Vagina (tissue), 2 donors: ENCODE data around the gene SHC1.

Experiments
- POLR2A ChIP-seq, 2 donors: fragments of 450-650 bp; IDR thresholded peaks; one replicate each; pipeline ENCODE4 v1.6.1; 2017; ENCODE audit warnings: antibody characterized with exemption in 2 of 2, mild to moderate bottlenecking in 2 of 2, moderate library complexity in 2 of 2
- TF ChIP-seq, protein P1 (sequence below), 3 experiments: fragments of 450-650 bp in 2 of 3; fragments of 200-600 bp in 1 of 3; sonication (generic) in 1 of 3; IDR thresholded peaks; one replicate each; pipeline ENCODE4 v1.5.1; 2017 to 2019; ENCODE audit warnings: antibody characterized with exemption in 3 of 3, mild to moderate bottlenecking in 2 of 3, moderate library complexity in 2 of 3

DNA sequence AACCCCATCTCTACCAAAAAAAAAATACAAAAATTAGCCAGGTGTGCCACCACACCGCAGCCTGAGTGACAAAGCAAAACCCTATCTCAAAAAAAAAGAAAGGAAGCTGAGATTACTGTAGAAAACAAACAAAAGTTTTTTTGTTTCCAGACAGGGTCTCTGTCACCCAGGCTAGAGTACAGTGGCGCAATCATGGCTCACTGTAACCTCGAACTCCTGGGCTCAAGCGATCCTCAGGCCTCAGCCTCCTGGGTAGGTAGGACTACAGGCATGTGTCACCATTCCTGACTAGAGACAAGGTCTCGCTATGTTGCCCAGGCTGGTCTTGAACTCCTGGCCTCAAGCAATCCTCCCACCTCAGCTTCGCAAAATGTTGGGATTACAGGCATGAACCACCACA is 6.2 kb downstream of the SHC1 start:
- TF ChIP-seq, protein P1, sequence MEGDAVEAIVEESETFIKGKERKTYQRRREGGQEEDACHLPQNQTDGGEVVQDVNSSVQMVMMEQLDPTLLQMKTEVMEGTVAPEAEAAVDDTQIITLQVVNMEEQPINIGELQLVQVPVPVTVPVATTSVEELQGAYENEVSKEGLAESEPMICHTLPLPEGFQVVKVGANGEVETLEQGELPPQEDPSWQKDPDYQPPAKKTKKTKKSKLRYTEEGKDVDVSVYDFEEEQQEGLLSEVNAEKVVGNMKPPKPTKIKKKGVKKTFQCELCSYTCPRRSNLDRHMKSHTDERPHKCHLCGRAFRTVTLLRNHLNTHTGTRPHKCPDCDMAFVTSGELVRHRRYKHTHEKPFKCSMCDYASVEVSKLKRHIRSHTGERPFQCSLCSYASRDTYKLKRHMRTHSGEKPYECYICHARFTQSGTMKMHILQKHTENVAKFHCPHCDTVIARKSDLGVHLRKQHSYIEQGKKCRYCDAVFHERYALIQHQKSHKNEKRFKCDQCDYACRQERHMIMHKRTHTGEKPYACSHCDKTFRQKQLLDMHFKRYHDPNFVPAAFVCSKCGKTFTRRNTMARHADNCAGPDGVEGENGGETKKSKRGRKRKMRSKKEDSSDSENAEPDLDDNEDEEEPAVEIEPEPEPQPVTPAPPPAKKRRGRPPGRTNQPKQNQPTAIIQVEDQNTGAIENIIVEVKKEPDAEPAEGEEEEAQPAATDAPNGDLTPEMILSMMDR (IDR thresholded peaks at IDR 0.05) = no peak
- TF ChIP-seq POLR2A (IDR thresholded peaks at IDR 0.05) = no peak
